ENCODE data around the gene ATAT1.
"Not testable (repeated sequence)": the region's sequence is repeated elsewhere in the genome, so short reads cannot be mapped to it uniquely, and the experiment has no call there.

ATAT1 gene

DNA sequence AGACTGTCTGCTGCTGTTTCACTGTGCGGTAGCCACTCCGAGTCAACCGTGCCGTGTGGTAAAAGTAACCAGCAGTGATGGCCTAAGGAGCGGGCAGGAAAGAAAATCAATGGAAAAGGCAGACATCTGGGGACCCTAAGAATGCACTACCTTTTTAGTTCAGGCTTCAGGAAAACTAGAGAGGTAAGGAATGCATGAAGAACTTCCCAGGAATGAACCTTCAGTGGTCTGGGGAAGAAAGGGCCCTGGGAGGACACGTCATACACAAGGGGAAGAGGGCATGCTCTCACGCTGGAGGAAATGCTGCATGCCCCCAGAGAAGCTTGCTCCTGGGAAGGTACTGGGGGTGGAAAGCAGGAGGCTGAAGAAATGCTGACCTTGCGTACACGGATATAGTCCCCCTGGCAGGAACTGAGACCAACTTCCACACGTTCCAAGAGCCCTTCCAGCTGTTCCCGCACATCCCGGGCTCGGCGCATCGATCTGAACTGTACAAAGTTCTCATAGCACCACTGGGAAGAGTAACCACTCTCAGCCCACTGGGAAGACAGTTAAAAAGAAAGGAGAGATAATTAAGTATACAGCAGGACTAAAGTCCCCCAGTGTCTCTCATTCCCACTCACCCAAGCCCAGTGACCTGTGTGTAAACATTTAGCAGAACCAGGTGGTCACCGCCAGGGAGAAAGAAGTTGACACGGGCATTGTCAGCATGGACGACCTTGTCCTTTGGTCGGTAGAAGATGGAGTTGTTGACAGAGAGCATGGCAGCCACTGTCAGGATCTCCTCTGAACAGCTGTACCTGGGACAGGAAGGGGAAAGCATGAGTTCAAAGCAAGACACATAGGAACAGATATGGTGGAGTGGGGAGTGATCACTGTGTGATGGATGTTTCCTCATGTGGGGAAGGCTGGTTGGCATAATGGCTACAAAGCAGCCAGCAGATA, 28.4 kb downstream of the ATAT1 start:
- no peak for DNase-seq

DNA sequence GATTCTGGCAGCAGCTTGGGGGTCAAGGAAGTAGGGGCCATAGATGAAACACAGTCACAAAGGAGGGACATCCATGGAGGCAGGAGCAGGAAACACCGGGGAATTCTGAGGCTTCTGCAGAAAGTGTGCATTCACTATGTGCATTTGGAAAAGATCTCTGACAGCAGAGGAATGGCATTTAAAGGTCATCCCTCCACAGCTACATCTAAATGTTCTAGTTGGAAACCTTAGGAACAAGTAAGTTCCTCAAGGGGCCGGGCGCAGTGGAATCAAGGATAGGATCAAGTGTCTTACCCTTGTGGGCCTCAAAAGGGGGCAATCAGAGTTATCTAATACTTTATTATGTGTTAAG, 29.0 kb downstream of the ATAT1 start:
- DNase-seq = no peak

- DNase-seq = no peak
Observed at GRCh38 chr6:30656513-30656912, 29.8 kb downstream of the ATAT1 start.

DNA sequence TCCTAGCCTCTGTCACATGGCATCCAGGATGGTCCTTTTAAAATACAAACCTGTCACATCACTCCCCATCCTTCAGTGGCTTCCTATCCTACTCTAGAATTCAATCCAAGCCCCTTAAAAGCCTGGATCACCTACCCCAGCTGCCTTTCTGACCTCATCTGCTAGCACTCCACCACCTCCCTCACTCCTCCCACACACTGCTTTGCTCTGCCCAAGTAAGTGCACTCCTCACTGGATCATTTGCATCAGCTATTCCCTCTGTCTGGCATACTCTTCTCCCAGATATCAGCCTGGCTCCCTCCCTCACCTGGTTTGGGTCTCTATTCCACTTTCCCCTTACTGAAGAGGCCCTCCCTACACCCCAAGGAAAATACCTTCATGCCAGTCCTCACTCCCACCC, 30.8 kb downstream of the ATAT1 start:
- no peak for DNase-seq

- DNase-seq = not testable (repeated sequence)
Observed at GRCh38 chr6:30657922-30658321, 31.2 kb downstream of the ATAT1 start.

GRCh38 chr6:30664994-30665767, 38.5 kb downstream of the ATAT1 start:
- DNase-seq = no peak

DNA sequence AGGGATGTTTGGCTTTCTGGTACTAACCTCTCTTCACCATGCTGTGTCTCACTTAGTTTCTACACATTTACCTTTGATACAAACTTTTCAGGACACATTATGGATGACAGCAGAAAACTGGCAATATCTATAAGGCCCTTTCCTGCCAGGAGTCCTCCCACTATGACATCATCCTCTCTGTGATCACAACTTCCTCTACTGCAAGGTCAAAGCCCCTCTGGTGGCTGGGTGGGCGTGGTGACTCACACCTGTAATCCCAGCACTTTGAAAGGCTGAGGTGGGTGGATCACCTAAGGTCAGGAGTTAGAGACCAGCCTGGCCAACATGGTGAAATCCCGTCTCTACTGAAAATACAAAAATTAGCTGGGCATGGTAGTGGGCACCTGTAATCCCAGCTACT, 39.6 kb downstream of the ATAT1 start:
- DNase-seq = not testable (repeated sequence)

GRCh38 chr6:30670760-30671527, 44.3 kb downstream of the ATAT1 start:
- DNase-seq = no peak

DNA sequence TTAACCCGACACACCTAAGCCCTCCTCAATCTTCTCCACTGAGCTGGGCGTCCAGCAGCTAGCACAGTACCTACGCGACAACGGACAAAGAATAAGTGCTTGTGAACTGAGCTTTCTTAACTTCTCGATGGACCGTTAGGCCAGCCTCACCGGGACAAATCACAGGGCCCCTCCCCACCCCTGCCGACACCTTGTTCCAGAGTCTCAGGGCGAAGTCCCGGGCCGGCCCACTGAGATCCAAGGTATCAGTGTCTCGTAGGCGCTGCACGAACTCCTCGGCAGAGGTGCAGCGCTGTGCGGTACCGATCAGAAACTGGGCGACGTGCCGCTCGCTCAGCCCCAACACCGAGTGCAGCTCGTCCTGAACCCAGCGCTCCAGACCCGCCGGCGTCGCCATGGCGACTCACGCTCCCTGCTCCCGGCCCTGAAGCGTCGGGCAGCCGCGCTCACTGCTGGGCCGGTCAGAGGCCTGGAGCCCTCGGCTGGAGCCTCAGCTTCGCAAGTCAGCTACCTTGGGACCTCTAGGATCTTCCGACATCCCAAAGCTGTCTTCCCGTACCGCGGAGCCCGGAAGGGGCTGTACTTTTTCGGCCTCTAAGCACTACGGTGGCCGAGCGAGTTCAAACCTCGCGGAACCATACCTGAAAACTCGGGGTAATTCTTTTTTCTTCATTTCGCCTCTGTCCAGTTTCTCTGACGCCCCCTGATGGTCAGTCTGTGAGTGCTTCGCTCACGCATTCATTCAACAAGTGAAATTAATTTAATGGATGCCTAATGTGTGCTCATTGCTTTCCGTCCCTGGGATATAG, 46.0 kb downstream of the ATAT1 start, which contains the start of gene DHX16:
Gene DHX16, minus strand, starts transcription at position 562 of the 809 bp plus-strand sequence. Its CDS starts 165 bp downstream, at position 397.
- peak; percentile 89 for DNase-seq

DNA sequence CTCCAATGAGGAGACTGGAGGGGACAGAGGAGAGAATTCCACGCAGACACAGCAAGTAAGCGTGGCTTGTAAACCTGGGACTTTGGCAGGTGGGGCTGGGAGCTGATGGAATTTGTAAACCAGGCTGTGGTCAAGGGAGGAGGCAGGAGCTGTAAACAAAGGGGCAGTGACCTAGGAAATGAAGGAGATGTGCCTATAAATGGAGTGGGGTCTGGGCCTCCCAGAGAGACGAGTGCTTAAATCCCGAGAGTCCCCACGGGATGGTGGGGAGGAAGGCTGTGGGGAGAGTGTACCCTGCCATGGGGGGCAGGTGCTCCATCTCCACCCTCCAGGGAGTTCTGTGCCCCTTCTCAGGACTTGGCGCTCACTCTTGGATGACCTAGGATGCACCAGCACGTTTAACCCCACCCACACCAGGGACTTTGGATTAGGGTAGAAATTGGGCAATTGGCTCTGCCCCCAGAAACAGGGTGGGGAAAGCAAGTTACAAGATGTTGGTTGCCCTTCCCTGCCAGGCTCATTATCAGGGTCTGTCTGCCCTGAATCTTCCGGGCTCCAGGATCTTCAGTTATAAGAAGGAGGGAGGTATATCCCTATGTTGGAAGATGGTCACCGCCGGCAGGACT, 50.1 kb downstream of the ATAT1 start:
- DNase-seq = no peak

DNA sequence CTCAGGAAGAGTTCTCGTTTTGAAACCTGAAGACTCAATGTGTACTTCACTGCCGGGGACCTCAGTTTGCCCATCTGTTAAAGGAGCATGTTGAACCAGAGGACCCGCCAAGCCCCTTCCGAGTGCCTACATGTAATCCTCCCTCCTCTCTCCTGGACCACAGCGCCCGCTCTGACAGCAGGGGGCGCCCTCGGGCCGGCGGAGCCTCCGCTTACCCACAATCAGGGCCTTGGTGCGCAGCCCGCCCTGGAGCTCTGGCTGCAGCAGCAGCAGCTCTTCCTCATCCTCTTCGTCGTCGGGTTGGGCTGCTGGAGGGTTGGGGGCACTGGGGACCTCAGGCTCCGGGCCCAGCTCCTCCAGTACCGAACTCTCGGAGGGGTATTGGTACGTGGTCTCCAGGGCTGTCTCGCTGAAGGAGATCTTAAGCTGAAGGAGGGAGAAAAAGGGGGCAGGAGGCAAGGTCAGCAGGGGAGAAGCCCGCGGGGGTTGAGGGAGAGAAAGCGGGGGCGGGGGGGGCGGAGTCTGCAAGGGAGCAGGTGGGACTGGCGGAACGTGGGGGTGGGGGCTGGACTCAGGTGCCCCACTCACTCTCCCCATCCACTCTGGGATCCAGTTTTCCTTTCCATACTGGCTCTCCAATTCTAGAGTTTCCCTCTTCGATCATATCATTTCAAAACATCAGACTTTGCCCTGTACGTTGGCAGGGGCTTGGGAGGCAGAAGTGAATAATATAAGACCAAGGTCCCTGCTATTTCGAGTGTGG, 52.5 kb downstream of the ATAT1 start:
- peak; percentile 27 for DNase-seq

DNA sequence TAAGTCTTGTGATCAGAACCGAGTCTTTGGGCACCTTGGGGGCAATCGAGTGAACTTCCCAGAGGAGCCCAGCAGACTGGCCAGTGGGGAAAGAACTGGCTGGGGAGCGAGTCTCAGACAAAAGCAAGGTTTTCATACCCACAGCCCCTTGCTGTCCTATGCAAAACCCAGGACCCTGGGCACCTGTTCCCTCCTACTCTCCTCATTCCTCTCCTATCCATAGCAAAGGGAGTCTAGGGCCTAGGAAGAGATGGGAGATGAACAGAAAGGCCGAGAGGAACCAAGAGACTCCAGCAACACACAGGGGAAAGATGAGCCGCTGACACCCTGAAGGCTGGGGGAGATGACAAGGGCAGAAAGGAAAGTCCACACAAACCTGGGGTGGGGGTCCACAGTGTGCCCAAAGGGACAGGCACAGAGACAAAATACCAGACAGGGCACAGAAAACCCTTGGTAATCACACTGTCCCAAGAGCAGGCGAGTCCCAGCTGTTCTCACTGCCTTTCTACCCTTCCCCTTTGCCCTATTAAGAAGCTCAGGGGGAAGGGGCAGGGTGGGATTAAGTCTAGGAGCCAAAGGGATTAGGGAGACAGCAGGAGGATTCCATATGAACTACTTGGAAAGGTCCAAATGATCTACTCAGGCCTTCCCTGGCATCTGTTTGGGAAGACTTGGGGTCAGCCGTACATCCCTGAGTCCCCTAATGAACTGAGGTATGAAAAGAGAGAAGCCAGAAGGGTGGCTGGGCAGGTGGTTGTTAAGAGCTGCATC, 53.3 kb downstream of the ATAT1 start:
- DNase-seq = no peak

DNA sequence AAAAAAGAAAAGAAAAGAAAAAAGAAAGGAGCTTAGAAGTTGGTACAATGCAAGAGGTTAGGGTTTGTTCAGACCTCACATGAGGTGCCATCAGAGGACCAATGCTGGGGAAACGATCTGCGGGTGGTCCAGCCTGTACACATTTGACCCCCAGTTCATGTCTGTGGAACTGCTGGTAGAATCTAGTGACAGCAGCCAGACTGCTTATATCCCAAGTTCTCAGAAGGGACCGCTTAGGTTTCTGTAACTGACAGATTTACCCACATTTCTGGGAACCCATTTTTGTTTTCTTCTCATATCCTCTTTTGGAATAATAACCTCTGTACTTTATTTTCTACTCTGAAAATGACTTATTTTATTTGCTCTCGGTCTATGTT, 55.1 kb downstream of the ATAT1 start:
- no peak for DNase-seq

- DNase-seq = no peak
Observed at GRCh38 chr6:30682143-30683117, 55.8 kb downstream of the ATAT1 start.

DNA sequence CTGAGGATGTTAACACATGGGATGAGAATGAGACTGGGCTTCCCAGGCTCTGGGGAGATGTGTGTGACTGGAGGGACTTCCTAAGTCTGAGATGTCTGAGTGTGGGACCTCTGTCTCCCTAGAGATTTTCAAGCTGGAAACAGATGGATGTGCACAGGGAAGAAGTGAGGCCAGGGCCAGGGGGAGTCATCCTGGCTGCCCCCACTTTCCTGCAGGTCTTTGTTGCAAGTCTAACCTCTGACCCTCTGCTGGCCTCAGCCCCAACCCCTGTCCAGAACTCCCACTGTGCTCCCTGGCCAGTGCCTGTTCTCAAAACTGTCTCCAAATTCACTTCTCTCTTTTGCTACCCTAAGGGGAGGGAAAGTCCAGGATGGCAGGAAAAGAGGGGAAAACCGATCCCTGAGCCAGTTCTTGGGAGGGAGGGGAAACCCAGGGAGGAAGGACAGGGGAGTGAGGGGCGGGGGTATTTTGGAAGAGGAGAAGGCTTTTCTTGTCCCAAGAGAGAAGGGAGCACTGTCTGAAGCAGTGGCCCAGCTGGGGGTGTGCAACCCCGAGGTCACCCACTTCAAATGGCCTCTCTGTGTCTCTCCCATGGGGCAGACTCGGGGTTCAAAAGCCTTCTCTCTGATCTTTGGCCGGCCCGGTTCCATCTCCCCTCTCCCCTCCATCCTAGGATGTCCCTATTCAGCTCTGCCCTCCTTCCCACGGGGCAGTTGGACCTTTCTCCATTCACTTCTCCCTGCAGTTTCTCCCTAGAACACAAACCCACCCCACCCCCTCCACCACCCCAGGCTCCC, 56.7 kb downstream of the ATAT1 start:
- DNase-seq = no peak

DNA sequence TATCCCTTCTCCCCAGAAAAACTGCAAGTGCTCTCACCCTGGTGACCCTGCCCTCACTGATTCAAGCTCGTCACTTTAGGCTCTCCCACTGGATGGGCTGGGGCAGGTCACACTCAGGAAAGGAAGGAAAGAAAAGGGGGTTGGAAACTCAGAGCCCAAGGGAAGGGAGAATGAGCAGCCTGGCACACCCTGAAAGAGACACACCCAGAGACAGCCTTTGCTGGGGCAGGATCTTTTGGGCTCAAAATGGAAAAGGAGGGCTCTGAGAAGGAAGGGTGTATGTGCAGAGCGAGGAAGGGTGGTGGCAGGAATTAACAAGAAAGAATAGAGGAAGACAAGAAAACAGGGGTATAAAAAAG, 57.3 kb downstream of the ATAT1 start:
- DNase-seq = no peak

DNA sequence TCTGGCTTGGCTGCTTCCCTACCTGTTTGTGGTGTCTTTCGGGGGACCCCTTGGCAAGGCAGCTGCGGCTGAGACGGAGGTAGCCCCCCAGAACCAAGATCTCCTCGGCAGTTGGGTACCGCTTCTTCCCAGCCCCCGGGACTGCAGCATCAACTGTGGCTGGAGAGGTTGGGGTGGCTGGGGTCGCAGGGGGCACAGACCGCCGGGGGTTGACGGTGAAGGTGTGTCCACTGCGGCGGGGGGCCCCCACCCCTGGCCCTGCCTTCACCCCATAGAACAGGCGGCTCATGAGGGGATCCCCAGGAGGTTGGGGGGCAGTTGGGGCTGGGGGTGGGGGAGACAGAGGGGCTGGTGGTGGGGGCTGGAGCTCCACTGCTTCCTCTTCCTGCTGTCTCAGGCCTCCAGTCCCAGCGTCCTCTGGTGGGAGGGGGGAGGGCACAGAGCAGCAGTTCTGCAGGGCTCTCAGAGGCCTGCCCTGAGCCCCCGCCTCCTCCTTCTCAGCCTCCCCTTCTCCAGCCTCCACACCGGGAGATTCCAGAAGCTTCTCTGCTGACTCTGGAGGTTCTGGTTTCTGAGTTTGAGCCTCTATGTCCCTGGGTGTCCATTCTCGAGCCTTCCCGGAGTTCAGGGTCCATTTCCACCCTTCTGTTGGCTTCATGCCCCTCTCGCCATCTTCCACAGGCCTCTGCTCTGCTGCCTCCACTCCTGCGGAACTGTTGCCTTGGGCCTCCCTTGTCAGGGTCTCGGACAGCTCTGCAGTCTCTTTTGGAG, 57.9 kb downstream of the ATAT1 start:
- DNase-seq = no peak
